Stimulated activated CD4-positive, alpha-beta T cell treated with anti-CD3 and anti-CD28 coated beads, Interleukin-1b, Interleukin-23, amount 100 ng/mL, for 1 hour (primary cell): ENCODE results near the gene MYLK.
"Not testable (repeated sequence)": the region's sequence is repeated elsewhere in the genome, so short reads cannot be mapped to it uniquely, and the experiment has no call there.

Source experiments
- DNase-seq, 2 donors: peaks; one replicate each; pipeline ENCODE4 v3.0.0-alpha.2; 2020; ENCODE audit warnings: low read depth in 2 of 2

The MYLK gene

GRCh38 chr3:123750209-123750608 lies 133.9 kb downstream of the MYLK start:
- DNase-seq, result no peak

GRCh38 chr3:123749711-123750110 lies 134.4 kb downstream of the MYLK start:
- no peak for DNase-seq

GRCh38 chr3:123745184-123745855 lies 138.8 kb downstream of the MYLK start:
- no peak for DNase-seq

DNA sequence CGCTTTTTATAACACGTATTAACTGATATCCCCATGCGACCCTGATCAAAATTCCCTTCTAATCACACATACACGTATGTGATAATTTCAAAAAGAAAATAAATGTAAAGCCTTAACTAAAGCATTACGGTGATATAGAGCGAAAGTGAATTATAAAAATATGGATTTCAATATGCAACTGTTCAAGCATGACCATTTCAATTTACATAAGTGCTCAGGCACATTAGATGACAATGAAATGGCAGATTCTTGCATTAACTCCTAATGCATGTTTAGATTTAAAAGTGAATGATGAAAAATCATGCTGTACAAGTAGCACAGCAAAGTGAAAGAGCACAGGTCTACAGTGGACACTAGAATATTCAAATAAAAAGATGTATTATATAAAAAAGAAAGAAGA lies 140.1 kb downstream of the MYLK start:
- DNase-seq, result no peak

DNA sequence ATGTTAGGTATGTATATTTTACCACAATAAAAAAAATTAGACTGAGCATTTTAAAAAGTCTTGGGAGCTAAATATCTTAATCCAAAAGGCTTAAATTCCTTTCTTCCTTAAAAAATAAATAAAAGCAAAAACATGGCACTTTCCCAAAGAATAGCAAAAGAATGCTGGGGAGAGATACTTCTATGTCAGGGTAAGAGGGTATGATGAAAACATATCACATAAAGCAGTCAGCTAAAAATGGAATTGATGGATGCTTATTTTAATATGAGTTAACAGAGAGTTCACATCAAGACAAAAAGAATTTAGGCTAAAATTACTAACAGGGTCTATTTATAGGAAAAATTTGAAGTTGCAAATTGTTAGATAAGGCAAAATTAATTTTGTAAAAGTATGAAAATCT lies 141.0 kb downstream of the MYLK start:
- no peak for DNase-seq

DNA sequence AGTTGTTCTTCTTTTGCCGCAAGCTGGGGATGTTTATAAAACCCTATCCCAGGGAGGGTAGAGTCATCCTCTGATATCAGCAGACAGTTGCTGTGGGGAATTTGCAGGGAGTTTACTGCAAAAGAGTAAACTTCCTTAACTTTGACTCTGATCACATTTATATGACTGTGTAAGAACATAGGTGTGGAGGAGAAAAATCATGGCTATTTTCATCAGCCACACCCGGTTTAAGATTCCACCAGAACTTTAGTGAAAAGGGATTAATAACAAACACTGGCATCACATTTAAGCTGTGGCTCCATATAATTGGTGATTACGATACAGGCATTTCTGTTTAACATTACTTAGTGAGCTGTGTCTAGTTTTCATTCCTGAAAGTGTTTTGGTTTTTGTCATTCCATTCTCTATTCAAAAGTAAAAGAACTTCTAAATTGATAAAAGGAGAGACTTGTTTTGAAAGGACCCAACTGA lies 143.1 kb downstream of the MYLK start:
- no peak for DNase-seq

DNA sequence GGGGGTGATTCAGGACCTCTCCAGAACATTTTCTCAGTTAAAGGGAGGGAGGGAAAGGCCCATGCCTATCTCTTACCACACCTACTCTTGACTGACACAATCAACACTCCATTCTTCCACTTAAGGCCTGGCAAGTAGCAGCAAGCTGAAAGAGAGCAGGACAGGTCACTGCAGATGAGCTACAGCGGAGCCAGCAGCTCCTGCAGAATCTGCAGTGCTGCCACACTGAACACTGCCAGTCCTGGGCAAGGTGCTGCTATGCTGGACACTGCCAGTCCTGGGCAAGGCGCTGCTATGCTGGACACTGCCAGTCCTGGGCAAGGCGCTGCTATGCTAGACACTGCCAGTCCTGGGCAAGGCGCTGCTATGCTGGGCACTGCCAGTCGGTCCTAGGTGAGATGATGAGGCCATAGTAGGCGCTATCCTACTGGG lies 143.7 kb downstream of the MYLK start:
- no peak for DNase-seq

DNA sequence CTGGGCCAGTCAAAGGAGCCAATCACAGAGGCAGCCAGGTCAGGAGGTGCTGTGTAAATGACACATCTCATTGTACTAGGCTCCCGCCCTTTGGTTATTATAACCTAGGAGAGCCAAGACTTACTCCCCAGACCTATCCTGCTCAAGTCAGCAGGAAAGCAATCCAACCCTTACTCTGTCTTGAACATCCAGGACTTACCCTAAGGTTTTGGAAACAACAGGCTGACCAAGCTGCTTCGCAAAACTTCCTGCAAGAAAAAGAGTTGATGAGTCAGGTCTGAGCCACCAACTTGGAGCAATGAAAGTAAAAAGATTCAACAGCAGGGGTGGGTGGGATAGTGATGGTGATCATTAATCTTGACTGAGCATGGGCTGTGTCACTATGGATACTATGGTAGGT lies 144.4 kb downstream of the MYLK start:
- no peak for DNase-seq

DNA sequence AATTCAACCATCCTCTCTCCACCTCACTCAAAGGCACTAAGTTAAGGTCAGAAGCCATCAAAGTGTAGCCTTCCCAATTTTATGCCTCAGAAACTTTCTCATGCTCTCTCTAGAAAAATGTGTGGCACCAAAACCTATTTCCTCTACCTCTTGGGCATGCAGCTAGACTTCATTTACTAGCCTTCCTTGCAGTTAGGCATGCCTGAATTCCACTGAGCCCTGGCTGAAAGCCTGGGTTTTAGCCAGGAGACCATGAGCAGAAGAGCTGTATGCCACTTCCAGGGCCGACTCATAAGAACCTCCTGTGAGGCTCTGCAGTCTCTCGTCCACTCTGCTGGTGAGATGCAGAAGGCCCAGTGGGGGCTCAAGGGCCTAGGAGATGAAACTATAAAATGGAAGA lies 145.0 kb downstream of the MYLK start:
- DNase-seq, result no peak

GRCh38 chr3:123738522-123738921 lies 145.6 kb downstream of the MYLK start:
- DNase-seq, result not testable (repeated sequence)

DNA sequence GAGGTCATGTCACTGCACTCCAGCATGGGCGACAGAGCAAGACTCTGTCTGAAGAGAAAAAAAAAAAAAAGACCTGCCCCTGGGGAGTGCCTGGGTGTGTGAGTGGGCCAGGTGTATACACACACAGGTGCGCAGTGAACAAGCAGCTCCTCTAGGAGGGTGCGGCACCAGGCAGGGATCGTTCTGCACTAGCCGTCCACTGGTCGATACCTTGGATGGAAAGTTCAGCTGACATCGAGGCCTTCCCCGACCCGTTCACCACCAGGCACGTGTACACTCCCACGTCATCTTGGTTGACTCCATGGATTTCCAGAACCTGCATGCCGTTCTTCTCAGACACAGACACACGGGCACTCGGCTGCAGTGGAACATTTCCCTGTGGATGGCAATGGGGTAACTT lies 147.0 kb downstream of the MYLK start:
- no peak for DNase-seq

DNA sequence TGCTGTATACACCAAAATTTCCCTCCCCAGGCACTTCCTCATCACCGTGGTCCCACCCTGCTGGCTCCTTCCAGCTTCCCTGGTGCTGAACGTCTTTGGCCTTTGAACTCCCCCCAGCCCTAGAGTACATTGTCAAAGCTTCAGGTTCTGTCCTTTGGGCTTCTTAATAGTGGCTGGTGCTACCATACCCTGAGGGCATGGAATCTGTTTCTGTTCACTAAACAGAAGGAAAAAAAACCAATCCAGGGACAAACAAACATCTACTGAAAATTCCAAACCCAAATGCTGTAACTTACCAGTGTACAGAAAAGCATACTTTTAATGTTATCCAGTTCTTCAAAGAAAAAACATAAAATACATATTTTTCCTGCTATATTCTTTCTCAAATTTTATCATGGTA lies 148.7 kb downstream of the MYLK start:
- no peak for DNase-seq

DNA sequence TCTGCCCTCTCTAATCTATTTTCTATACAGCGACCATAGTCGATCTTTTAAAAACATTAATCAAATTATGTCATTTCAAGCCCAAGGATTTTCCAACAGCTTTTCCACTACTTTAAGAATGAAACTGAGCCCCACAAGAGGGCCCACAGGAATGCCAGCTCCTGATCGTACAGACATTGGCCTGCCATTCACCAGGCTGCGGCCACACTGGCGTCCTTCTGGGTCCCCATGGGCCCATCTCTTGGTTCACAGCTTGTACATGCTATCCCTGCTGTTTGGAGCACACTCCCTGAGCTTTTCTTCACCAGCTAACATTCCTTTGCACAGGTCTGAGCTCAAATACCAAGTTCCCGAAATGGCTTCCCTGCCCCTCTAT lies 149.6 kb downstream of the MYLK start:
- DNase-seq, result no peak

DNA sequence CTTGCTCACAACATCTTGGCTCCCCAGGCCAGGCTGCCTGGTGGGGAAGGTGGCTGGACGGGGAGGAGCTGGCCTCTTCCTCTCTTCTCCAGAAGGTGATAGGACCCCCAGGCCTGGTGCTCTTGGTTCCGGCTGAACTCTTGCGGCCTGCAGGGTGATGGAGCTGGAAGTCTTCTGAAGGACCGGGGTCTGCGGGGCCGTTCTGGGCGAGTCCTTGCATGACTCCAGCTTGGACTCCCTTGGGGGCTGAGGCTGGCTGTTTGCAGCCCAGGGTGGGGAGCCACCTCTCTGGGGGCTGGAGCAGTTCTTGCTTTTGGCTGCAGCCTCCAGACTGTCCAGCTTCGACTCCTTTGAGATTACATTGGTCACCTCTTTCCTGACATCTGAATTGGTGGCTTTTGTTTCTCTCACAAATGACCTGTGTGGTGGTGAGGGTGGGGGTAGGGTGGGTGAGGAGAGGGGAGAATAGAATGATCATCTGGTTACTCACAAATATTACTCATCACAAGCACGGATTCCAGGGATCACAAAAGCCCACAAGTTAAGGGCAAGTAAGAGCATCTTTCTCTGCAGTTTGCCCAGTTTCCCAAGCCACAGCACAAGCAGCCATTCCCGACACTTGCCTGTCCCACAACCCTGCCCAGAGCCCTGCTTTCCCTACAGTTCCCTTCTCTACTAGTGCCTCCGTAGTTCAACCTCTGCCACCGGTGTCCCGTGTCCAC lies 150.2 kb downstream of the MYLK start:
- no peak for DNase-seq

GRCh38 chr3:123733341-123733740 lies 150.8 kb downstream of the MYLK start:
- DNase-seq, result no peak

DNA sequence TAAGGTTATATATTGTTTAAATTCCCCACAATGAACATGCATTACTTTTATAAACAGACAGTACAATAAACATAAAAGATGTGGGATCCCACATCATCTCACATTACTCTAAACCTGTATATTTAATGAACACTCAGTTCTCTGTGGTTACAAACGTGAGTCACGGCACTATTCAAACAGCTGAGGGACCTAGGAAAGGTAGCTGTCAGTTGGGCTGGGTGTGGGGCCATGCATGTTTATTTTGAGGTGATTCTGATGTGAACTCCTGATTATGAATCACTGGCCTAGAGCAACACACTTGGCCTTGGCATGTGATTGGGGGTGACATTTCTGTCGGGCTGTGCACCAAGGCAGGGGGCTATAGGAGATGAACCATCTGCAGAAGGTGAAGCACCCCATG lies 151.7 kb downstream of the MYLK start:
- DNase-seq, result no peak

GRCh38 chr3:123730829-123731228 lies 153.3 kb downstream of the MYLK start:
- DNase-seq, result no peak

GRCh38 chr3:123728991-123729390 lies 155.1 kb downstream of the MYLK start:
- DNase-seq, result no peak

GRCh38 chr3:123728014-123728413 lies 156.1 kb downstream of the MYLK start:
- DNase-seq, result no peak

DNA sequence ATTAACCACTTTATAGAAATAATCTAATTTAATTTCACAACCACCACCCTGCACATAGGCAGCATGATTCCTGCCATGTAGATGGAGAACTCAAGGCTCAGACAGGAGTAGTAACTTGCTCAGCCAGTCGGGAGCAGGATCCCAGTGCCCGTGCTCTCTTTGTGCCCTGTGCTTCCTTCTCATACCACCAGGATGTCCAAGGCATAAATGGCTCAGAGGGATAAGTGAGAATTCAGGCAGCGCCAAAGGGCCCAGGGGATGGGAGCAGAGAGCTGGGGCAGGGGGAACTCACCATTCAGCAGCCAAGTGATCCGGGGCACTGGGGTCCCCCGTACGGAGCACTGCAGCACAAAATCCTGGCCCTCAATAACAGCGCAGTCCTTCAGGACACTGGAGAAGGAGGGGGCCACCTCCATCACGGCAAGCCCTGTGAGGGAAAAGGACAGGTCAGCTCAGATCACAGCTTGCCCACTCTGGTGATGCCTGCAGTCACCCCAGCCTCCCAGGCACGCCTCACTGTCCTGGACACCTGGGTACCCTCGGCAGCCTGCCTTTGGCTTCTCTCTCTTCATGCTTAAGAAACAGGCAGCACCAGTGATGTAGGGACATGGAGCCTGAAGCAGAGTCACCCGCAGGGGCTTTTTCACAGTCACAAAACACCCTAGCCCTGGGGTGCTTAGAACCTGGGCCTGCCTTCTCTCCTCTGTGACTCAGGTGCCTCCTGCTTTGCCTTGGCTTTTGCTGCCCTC lies 158.3 kb downstream of the MYLK start:
- DNase-seq, result no peak

GRCh38 chr3:123724306-123724705 lies 159.8 kb downstream of the MYLK start:
- DNase-seq, result no peak

DNA sequence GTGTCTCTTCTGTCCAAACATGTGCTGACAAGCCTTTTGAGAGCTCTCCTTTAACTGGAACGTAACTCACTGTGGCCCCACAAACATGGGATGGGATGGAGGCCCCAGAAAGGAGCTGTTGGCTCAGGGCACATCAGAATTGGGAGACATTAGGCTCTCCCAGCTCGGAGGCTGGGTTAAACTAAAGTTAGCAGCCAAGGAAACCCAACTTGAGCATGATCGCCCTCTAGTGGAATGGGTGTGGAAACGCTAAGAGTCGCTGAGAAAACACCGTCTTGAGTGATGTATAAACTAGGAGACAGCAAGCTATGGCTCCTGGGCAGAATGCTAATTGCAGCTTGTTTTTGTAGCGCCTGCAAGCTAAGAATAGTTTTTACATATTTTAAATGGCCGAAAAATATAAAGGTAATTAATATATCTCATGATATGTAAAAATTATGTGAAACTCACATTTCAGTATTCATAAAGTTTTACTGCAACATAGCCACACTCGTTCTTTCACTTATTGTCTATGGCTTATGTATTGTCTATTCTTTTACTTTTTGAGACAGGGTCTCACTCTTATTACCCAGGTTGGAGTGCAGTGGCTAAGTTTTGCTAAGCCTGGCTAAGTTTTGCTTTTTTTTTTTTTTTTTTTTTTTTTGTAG lies 160.5 kb downstream of the MYLK start:
- peak in 1 of 2 donors; percentile 10 for DNase-seq
